SIG-M5 treated with dmso at 0.1 percent for 504 hours (cell line): Measurements from ENCODE around the gene LINGO1.
A peak's percentile ranks its signal among the peaks of the same experiment; 100 is the strongest.

ENCODE experiments used
- DNase-seq: peaks from one replicate; lab custom pipeline; 2025; ENCODE audit not compliant: unreplicated experiment; lab: John Stamatoyannopoulos, UW

LINGO1 gene

DNA sequence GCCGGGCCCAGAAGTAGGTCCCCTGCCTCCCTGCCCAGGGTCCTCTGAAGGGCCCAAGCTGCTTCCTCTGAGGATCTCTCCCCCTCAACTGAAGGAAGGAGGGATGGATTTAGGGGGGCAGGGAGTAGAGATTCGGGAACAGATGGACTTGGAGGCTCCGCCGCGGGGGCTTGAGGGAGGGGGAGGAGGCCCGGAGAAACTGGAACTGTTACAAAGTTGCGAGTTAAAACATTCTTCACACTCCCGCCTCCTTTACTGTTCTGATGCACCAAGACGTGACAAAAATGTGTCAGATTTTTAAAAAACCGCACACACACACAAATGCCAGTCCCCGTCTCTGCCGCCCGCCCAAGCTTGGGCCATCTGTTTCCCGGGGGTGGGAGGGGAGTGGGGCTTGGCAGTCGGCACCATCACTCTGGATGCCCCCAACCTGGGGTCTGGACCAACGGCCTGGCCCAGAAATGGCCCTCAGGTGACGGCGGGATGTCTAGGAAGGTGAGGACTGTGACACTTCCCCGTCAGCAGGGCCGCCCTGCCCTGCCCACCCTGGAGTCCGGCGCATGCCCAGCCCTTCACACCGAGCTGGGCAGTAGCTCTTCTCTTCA lies 25.0 kb upstream of the LINGO1 start:
- no peak for DNase-seq

- DNase-seq = peak; percentile 9
Measured at GRCh38 chr15:77656294-77656693, 23.6 kb upstream of the LINGO1 start.

DNA sequence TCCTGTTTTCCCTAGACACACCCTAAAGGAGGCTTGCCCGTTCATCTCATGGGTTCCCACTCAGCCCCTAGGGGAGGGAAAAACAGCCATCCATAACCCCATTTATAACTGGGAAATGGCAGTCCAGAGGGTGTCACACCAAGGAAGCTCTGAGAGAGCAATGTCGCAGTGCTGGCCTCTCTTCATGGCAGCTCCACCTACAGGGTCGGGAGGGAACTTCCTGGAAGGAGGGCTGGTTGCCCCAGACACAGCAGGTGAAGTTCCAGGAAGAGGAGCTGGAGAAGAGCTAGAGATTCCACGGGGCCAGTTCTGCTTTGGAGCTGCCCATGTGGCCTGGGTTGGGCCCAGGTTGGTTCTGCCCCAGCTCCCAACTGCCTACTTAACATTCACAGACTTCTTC lies 22.3 kb upstream of the LINGO1 start:
- DNase-seq = peak; percentile 42

DNA sequence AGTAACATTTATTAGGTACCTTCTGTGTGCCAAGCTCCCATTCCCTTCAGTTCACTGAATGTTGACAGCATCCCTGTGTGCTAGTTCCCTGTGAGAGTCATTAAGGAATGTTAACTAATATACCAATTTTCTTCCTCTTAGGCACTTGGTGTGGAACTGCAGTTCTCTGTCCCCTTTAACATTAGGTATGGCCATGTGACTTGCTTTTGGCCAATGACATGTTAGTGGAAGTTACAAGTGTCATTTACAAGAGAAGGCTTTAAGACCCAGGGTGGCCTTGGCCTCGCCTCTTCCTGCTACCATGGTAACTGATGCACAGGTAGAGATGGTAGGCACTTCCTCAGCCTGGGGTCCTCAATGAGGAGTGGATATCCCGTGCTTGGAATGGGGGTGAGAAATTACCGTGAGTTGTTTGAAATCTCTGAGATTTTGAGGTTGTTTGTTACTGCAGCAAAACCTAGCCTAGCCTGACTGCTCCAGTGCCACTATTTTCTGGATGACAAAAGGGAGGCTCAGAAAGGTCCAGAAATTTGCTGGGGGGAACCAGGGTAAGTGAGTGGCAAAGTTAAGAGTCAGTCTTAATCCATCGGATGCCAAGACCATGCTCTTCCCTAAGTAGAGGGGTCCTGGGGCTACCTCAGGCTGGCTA lies 21.2 kb upstream of the LINGO1 start:
- no peak for DNase-seq

DNA sequence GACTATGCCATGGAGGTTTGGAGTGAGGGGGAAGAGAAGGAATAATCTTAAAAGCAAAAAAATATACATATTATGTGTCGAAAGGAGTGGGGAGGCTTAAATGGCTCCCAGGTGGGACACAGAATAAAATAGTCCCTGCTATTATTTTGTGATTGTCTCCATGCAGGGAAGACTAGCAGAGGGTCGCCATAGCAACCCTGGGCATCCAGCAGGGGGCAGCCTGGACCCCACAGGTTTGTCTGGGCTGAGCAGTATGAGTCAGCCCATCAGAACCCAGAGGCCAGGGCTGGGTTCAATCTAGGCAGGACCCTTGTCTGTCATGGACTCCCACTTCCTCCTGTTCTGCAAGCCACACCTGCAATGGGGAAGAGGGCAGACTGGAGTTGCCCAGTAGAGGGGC lies 17.6 kb upstream of the LINGO1 start:
- peak; percentile 9 for DNase-seq

GRCh38 chr15:77649610-77650009 lies 16.9 kb upstream of the LINGO1 start:
- DNase-seq = no peak

GRCh38 chr15:77649017-77649416 lies 16.3 kb upstream of the LINGO1 start:
- DNase-seq = no peak

GRCh38 chr15:77647961-77648360 lies 15.2 kb upstream of the LINGO1 start:
- no peak for DNase-seq

- DNase-seq = no peak
Measured at GRCh38 chr15:77646104-77646694, 13.5 kb upstream of the LINGO1 start.

DNA sequence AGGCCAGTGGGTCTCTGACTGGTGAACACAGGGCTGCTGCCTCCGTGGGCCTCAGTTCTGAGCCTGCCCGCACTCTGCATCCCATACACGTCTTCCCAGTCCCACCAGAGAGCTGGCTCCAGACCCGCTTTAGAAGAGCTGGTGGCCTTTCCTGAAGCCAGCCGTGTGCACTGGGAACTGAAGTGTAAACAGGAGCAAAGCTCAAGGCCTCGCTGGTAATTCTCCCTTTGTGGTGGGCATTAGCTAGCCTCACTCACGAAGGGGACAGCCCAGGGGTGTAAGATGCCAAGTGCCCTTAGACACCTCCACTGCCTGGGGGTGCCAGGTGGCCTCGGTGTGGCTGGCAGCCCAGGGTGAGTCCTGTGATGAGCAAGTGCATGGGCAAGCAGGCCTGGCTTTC lies 12.9 kb upstream of the LINGO1 start:
- DNase-seq = no peak

GRCh38 chr15:77644543-77645247 lies 12.0 kb upstream of the LINGO1 start:
- no peak for DNase-seq

GRCh38 chr15:77643764-77644163 lies 11.1 kb upstream of the LINGO1 start:
- no peak for DNase-seq

GRCh38 chr15:77642793-77643430 lies 10.2 kb upstream of the LINGO1 start:
- no peak for DNase-seq

DNA sequence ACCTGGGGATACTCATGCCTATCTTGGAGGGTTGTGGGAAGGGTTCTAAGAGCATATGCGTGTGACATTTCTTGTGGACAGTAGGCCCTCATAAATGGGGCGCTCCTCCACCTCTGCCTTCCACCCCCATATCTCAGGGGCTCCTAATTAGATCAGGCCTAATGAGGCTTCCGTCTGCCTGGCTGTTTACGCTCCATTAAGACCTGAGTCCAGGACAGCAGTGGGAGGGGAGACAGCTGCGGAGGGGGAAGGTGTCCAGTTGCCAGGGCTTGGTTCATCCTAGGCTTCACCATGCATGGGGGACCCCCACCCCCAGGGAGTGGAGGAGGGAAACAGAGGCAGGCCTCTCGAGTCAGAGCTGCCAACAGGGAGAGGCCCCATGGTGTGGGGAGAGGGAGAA lies 9.3 kb upstream of the LINGO1 start:
- DNase-seq = no peak

GRCh38 chr15:77640615-77641014 lies 7.9 kb upstream of the LINGO1 start:
- no peak for DNase-seq

- no peak for DNase-seq
Measured at GRCh38 chr15:77639431-77639830, 6.7 kb upstream of the LINGO1 start.

- no peak for DNase-seq
Measured at GRCh38 chr15:77637851-77638692, 5.4 kb upstream of the LINGO1 start.

- no peak for DNase-seq
Measured at GRCh38 chr15:77636209-77636608, 3.5 kb upstream of the LINGO1 start.

DNA sequence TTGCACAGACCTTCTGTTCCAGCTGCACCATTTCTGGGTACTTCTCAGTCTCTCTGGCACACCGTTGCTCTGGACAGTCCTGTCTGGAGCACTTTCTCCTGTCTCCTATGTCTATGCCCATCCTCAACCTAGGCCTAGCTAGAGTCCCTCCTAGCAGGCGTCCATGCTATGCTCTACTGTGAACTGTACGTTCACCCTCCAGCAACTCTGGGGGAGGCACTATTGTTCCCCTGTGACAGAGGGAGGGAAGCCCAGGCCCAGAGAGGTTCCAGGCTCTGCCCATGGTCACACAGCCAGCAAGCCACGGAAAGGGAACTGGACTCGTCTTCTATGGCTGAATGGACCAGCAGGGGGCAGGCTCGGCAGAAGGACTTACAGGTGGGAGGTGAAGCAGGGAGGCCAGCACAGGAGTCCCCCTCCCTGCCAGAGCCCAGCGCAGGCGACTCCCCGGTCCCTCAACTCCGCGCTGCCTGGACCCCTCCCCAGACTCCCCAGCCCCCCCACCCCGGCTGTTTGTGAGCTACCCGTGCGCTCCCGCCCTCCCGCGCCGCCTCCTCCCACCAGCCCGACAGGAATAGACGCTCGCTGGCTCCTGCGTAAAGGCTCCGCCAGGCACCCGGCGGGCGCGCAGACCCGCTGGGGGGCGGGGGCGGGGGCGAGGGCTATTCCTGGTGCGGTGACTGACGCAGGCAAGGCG lies 1.7 kb upstream of the LINGO1 start:
- DNase-seq = peak; percentile 58

- no peak for DNase-seq
Measured at GRCh38 chr15:77633913-77634265, 1.2 kb upstream of the LINGO1 start.
